Retinal pigment epithelial cell (primary cell): ENCODE data around the gene DPCD.
A peak's percentile ranks its signal among the peaks of the same experiment; 100 is the strongest.

Experiments
- DNase-seq: peaks from one replicate; pipeline ENCODE4 v3.0.0-alpha.2; 2010; ENCODE audit warnings: low read depth
- H3K4me3 ChIP-seq: 2 replicates; pipeline ENCODE4 v1.5.1; 2011; ENCODE audit warnings: mild to moderate bottlenecking, low read length, control low read depth, moderate library complexity
- TF ChIP-seq, protein P1 (sequence below): conservative IDR thresholded peaks from 2 replicates; pipeline ENCODE4 v1.5.1; 2011; ENCODE audit warnings: low read depth, low read length, control low read depth, inconsistent platforms

The DPCD gene

DNA sequence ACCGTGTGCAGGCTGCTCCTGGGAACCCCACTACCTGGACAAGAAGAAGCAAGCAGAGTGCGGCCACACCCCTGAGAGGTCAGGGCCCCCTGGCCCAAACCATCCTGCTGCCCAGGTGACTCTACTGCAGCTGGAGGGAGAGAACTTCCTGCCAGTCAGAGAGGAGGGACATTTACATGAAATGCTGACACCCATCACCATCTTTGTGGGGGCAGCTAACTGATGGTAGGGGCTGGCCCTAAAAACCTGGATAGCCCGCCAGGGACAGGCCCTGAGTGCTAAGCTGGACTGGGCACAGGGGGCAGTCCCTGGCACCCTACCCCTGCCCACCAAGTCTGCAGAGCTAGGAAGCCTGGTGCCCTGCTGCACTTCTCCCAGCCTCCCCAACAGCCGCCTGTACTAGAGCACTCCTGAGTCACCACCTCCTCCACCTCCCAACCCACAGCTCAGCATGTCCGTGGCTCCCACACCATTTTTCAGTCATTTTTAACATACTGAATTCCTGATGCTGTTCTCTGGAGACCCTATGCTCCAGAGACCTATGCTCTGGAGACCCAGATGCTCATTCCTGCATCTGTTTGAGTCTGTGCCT, 27.5 kb downstream of the DPCD start:
- no peak overlapping the region for H3K4me3 ChIP-seq
- TF ChIP-seq, protein P1, sequence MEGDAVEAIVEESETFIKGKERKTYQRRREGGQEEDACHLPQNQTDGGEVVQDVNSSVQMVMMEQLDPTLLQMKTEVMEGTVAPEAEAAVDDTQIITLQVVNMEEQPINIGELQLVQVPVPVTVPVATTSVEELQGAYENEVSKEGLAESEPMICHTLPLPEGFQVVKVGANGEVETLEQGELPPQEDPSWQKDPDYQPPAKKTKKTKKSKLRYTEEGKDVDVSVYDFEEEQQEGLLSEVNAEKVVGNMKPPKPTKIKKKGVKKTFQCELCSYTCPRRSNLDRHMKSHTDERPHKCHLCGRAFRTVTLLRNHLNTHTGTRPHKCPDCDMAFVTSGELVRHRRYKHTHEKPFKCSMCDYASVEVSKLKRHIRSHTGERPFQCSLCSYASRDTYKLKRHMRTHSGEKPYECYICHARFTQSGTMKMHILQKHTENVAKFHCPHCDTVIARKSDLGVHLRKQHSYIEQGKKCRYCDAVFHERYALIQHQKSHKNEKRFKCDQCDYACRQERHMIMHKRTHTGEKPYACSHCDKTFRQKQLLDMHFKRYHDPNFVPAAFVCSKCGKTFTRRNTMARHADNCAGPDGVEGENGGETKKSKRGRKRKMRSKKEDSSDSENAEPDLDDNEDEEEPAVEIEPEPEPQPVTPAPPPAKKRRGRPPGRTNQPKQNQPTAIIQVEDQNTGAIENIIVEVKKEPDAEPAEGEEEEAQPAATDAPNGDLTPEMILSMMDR: no peak
- no peak for DNase-seq

DNA sequence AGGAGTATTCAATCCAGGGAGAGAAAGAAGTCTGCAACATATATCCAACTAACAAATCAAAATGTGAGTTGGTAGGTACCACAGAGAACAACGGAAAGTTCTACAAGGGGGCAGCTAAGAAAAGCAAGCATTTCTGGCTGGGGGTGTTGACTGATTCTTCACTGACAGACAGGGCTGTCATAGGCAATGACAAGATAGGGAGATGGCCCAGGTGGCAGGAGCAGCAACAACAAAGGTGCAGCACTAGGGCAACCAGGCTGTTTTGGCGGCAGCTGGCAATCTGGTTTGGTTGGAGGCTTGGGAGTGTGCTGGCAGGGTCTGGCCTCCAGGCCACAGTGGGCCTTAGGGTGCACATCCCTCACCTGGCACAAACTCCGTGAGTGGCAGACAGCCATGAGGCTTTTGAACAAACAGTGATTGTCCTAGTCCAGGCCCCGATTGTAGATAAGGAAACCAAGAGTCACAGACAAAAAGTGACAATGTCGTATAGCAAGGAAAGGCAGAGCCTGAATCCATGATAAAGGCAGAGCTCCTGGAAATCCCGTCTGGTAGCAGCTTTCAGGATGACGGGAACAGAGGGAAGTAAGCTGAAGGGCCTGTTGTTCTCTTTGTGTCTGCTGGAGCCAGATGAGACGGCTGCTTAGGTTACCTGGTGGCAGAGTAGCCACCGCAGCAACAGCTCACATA, 28.4 kb downstream of the DPCD start:
- TF ChIP-seq, protein P1: no peak
- no peak overlapping the region for H3K4me3 ChIP-seq
- DNase-seq: no peak

DNA sequence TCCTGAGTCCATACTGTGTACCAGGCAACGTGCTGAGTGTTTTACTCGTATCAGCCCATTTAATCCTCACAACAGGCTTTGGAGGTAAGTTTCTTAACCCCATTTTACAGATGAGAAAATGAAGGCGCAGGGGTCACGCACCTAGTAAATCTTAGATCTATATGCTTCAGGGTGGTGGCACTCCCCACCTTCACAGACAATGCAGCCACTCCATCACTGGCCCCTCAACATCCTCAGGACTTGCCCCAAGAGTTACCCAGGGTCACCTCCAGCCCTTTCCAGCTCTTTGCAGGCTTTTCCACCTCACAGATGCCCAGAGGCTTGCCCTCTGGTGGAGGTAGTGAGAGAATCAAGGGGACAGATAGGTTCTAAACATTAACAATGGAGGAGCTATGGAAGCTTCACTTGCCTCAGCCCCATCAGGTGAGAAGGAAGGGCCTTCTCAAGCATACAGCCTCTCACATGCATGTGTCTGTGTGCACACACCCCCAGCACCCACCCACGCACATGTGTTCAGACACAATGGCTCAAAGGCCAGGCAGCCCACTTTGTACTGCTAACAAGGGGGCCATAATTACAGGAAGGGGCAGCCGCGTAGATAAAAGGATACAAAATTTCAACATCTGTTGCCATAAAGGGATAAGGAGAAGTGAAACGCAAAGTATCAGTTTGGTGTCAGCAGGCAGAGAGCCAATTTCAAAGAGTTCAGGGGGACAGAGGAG, 29.1 kb downstream of the DPCD start:
- no peak for DNase-seq
- TF ChIP-seq, protein P1: peak; percentile 14
- no peak overlapping the region for H3K4me3 ChIP-seq

DNA sequence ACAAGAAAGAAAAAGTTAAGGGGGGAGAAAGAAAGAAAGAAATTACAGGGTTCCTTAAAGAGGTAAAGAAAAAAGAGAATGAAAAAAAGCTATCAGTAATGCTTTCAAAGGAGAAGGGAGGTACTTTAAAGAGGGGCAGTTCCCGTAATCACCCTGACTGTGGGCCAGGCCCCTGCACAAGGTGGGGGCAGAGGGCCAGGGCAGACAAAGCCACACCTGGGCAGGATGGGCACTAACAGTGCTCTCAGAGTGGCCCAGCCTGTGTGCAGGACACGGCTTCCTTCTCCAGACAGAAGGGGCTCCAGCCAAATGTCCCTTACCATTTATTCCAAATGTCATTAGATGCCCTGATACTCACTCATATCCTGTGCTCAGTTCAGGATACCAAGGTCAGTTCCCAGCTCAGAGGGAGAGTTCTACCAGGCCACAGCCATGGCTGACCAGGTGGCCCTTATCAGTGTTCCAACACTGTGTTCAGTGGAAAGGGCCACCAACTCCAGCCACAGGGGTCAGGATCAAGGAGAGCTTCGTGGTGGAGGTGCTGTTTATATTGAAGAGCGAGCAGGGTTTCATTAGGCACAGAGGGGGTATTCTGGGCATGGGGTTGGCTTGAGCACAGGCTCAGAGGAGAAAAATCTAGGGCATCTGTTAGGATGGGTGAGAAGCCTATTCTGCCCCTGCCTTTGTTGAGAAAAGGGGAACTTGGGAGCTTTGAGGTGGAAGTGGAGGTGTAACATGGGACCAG, 29.9 kb downstream of the DPCD start:
- no peak for DNase-seq
- TF ChIP-seq, protein P1: no peak
- H3K4me3 ChIP-seq: no peak overlapping the region

DNA sequence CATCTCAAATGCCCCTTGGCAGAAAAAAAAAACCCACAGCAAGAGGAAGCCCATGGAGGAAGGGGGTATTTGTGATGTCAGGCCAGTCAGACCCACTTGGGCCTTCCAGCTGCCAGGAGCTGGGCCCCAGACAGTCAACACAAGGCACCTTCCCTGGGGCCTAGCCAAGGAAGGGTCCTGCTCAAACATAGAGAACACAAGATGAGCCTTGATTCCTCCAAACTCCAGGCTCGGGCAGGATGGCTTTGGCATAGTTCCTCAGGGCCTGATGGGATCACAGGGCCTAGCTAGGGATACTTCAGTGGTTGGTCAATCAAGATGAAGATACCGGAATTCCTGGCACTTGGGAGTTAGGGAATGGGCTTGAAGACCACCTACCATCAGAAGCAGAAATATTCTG, 30.8 kb downstream of the DPCD start:
- TF ChIP-seq, protein P1: no peak
- H3K4me3 ChIP-seq: no peak overlapping the region
- DNase-seq: no peak

DNA sequence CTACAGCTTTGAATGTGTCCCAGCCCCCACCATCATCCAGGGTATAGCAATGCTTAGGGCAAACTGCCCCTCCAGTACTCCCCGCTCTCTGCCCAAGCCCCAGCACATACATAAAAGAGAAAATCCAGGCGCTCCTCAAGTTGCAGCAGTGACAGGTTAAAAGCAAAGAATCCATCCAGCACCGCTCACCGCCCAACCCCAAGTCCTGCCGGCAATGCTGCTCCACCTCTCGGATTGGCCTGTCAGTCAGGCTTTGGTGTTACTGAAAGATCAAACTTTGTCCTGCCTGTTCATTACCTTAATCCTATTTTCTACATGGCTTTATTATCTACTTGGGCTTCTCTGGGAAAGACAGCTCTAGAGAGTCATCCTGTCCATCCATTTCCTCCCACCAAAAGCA, 31.9 kb downstream of the DPCD start:
- TF ChIP-seq, protein P1: no peak
- no peak overlapping the region for H3K4me3 ChIP-seq
- DNase-seq: no peak
